Measurements from ENCODE around the gene PWP2.
"Not testable (repeated sequence)": the region's sequence is repeated elsewhere in the genome, so short reads cannot be mapped to it uniquely, and the experiment has no call there.

Gene PWP2

DNA sequence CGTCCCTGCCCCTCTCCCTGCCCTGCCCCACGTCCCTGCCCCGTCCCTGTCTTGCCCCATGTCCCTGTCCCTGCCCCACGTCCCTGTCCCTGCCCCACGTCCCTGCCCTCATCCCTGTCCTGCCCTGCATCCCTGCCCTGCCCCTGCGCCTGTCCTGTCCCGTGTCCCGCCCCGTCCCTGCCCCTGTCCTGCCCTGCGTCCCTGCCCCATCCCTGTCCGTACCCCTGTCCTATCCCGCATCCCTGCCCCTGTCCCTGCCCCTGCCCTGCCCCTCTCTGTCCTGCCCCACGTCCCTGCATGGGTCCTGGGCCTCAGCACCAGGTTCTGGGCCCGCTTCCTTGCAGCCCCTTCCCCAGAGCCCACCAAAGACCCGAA lies 53.1 kb downstream of the PWP2 start:
- POLR2A ChIA-PET; H3K36me3 ChIP-seq (ENCODE audit: control insufficient read depth in 4 of 4, insufficient read depth in 4 of 4, low read length in 3 of 4); H3K27me3 ChIP-seq (replicated peaks in 2 of 5; ENCODE audit: control insufficient read depth in 4 of 5, insufficient read depth in 5 of 5, low read length in 4 of 5); DNase-seq; CTCF ChIA-PET; H3K4me1 ChIP-seq (ENCODE audit: control extremely low read depth in 1 of 4, control insufficient read depth in 4 of 4, insufficient read depth in 4 of 4, low read length in 3 of 4); H3K9me3 ChIP-seq (ENCODE audit: control extremely low read depth in 1 of 5, control insufficient read depth in 4 of 5, insufficient read depth in 2 of 5, low read depth in 1 of 5, low read length in 4 of 5); H3K4me3 ChIP-seq (ENCODE audit: control insufficient read depth in 1 of 7, extremely low read depth in 1 of 7, insufficient read depth in 4 of 7, low read depth in 2 of 7, low read length in 6 of 7); H3K27ac ChIP-seq (ENCODE audit: insufficient read depth in 1 of 2, low read depth in 1 of 2, low read length in 2 of 2, poor library complexity in 1 of 2, severe bottlenecking in 2 of 2): not testable (repeated sequence)
- WGBS (ENCODE audit: insufficient coverage): no CpG with 5 or more reads among the region's 15 CpGs

- H3K4me1 ChIP-seq (ENCODE audit: control extremely low read depth in 1 of 4, control insufficient read depth in 4 of 4, insufficient read depth in 4 of 4, low read length in 3 of 4); H3K36me3 ChIP-seq (ENCODE audit: control insufficient read depth in 4 of 4, insufficient read depth in 4 of 4, low read length in 3 of 4); CTCF ChIA-PET; H3K27me3 ChIP-seq (replicated peaks in 2 of 5; ENCODE audit: control insufficient read depth in 4 of 5, insufficient read depth in 5 of 5, low read length in 4 of 5); H3K4me3 ChIP-seq (ENCODE audit: control insufficient read depth in 1 of 7, extremely low read depth in 1 of 7, insufficient read depth in 4 of 7, low read depth in 2 of 7, low read length in 6 of 7); DNase-seq; POLR2A ChIA-PET; H3K27ac ChIP-seq (ENCODE audit: insufficient read depth in 1 of 2, low read depth in 1 of 2, low read length in 2 of 2, poor library complexity in 1 of 2, severe bottlenecking in 2 of 2); H3K9me3 ChIP-seq (ENCODE audit: control extremely low read depth in 1 of 5, control insufficient read depth in 4 of 5, insufficient read depth in 2 of 5, low read depth in 1 of 5, low read length in 4 of 5): not testable (repeated sequence)
- WGBS (ENCODE audit: insufficient coverage): no CpG with 5 or more reads among the region's 20 CpGs
Measured at GRCh38 chr21:44160821-44161220, 53.6 kb downstream of the PWP2 start.

- not testable (repeated sequence) for H3K27ac ChIP-seq (ENCODE audit: insufficient read depth in 1 of 2, low read depth in 1 of 2, low read length in 2 of 2, poor library complexity in 1 of 2, severe bottlenecking in 2 of 2)
Measured at GRCh38 chr21:44163167-44163653, 56.0 kb downstream of the PWP2 start.

GRCh38 chr21:44165933-44166332 lies 58.7 kb downstream of the PWP2 start:
- H3K9me3 ChIP-seq (ENCODE audit: control extremely low read depth in 1 of 5, control insufficient read depth in 4 of 5, insufficient read depth in 2 of 5, low read depth in 1 of 5, low read length in 4 of 5); H3K27ac ChIP-seq (ENCODE audit: insufficient read depth in 1 of 2, low read depth in 1 of 2, low read length in 2 of 2, poor library complexity in 1 of 2, severe bottlenecking in 2 of 2); H3K4me1 ChIP-seq (ENCODE audit: control extremely low read depth in 1 of 4, control insufficient read depth in 4 of 4, insufficient read depth in 4 of 4, low read length in 3 of 4); DNase-seq; H3K36me3 ChIP-seq (ENCODE audit: control insufficient read depth in 4 of 4, insufficient read depth in 4 of 4, low read length in 3 of 4); CTCF ChIA-PET; H3K27me3 ChIP-seq (replicated peaks in 2 of 5; ENCODE audit: control insufficient read depth in 4 of 5, insufficient read depth in 5 of 5, low read length in 4 of 5); H3K4me3 ChIP-seq (ENCODE audit: control insufficient read depth in 1 of 7, extremely low read depth in 1 of 7, insufficient read depth in 4 of 7, low read depth in 2 of 7, low read length in 6 of 7); POLR2A ChIA-PET: not testable (repeated sequence)
- WGBS (ENCODE audit: insufficient coverage): no CpG with 5 or more reads among the region's 15 CpGs

More at GRCh38 chr21:44163167-44163653, 56.0 kb downstream of the PWP2 start:
- CTCF ChIA-PET; H3K27me3 ChIP-seq (replicated peaks in 2 of 5; ENCODE audit: control insufficient read depth in 4 of 5, insufficient read depth in 5 of 5, low read length in 4 of 5); H3K4me3 ChIP-seq (ENCODE audit: control insufficient read depth in 1 of 7, extremely low read depth in 1 of 7, insufficient read depth in 4 of 7, low read depth in 2 of 7, low read length in 6 of 7); DNase-seq; H3K4me1 ChIP-seq (ENCODE audit: control extremely low read depth in 1 of 4, control insufficient read depth in 4 of 4, insufficient read depth in 4 of 4, low read length in 3 of 4); H3K9me3 ChIP-seq (ENCODE audit: control extremely low read depth in 1 of 5, control insufficient read depth in 4 of 5, insufficient read depth in 2 of 5, low read depth in 1 of 5, low read length in 4 of 5); H3K36me3 ChIP-seq (ENCODE audit: control insufficient read depth in 4 of 4, insufficient read depth in 4 of 4, low read length in 3 of 4); POLR2A ChIA-PET: not testable (repeated sequence)
- no CpG with 5 or more reads among the region's 13 CpGs for WGBS (ENCODE audit: insufficient coverage)

GRCh38 chr21:44167527-44167926 lies 60.3 kb downstream of the PWP2 start:
- CTCF ChIA-PET; H3K36me3 ChIP-seq (ENCODE audit: control insufficient read depth in 4 of 4, insufficient read depth in 4 of 4, low read length in 3 of 4); POLR2A ChIA-PET; H3K27me3 ChIP-seq (replicated peaks in 2 of 5; ENCODE audit: control insufficient read depth in 4 of 5, insufficient read depth in 5 of 5, low read length in 4 of 5); DNase-seq; H3K4me1 ChIP-seq (ENCODE audit: control extremely low read depth in 1 of 4, control insufficient read depth in 4 of 4, insufficient read depth in 4 of 4, low read length in 3 of 4); H3K4me3 ChIP-seq (ENCODE audit: control insufficient read depth in 1 of 7, extremely low read depth in 1 of 7, insufficient read depth in 4 of 7, low read depth in 2 of 7, low read length in 6 of 7); H3K9me3 ChIP-seq (ENCODE audit: control extremely low read depth in 1 of 5, control insufficient read depth in 4 of 5, insufficient read depth in 2 of 5, low read depth in 1 of 5, low read length in 4 of 5); H3K27ac ChIP-seq (ENCODE audit: insufficient read depth in 1 of 2, low read depth in 1 of 2, low read length in 2 of 2, poor library complexity in 1 of 2, severe bottlenecking in 2 of 2): not testable (repeated sequence)
- WGBS (ENCODE audit: insufficient coverage): no CpG with 5 or more reads among the region's 11 CpGs

DNA sequence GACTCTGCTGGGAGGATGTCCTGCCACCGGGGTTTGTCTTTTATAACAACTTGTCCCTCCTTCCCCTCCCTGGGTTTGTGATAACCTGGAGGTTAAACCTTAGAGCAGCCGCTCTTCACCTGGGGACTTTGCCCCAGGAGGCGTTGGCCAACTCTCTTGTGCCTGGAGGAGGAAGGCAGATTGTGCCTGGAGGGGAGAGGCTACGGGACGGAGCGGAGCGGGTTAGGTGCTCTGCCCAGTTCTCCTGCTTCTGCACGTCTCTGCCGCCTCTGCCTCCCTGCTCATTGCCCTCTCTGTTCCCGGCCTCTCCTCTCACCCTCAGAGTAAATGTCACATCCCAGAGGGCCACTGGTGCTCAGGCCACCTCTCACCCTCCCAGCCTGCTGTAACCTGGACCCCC lies 63.1 kb downstream of the PWP2 start:
- CTCF ChIA-PET; H3K9me3 ChIP-seq (ENCODE audit: control extremely low read depth in 1 of 5, control insufficient read depth in 4 of 5, insufficient read depth in 2 of 5, low read depth in 1 of 5, low read length in 4 of 5); H3K4me1 ChIP-seq (ENCODE audit: control extremely low read depth in 1 of 4, control insufficient read depth in 4 of 4, insufficient read depth in 4 of 4, low read length in 3 of 4); H3K36me3 ChIP-seq (ENCODE audit: control insufficient read depth in 4 of 4, insufficient read depth in 4 of 4, low read length in 3 of 4); H3K27ac ChIP-seq (ENCODE audit: insufficient read depth in 1 of 2, low read depth in 1 of 2, low read length in 2 of 2, poor library complexity in 1 of 2, severe bottlenecking in 2 of 2); H3K4me3 ChIP-seq (ENCODE audit: control insufficient read depth in 1 of 7, extremely low read depth in 1 of 7, insufficient read depth in 4 of 7, low read depth in 2 of 7, low read length in 6 of 7); POLR2A ChIA-PET; DNase-seq; H3K27me3 ChIP-seq (replicated peaks in 2 of 5; ENCODE audit: control insufficient read depth in 4 of 5, insufficient read depth in 5 of 5, low read length in 4 of 5): not testable (repeated sequence)
- WGBS (ENCODE audit: insufficient coverage): no CpG with 5 or more reads among the region's 10 CpGs

- H3K9me3 ChIP-seq (ENCODE audit: control extremely low read depth in 1 of 5, control insufficient read depth in 4 of 5, insufficient read depth in 2 of 5, low read depth in 1 of 5, low read length in 4 of 5); CTCF ChIA-PET; H3K4me1 ChIP-seq (ENCODE audit: control extremely low read depth in 1 of 4, control insufficient read depth in 4 of 4, insufficient read depth in 4 of 4, low read length in 3 of 4); POLR2A ChIA-PET; H3K36me3 ChIP-seq (ENCODE audit: control insufficient read depth in 4 of 4, insufficient read depth in 4 of 4, low read length in 3 of 4); H3K27ac ChIP-seq (ENCODE audit: insufficient read depth in 1 of 2, low read depth in 1 of 2, low read length in 2 of 2, poor library complexity in 1 of 2, severe bottlenecking in 2 of 2); H3K27me3 ChIP-seq (replicated peaks in 2 of 5; ENCODE audit: control insufficient read depth in 4 of 5, insufficient read depth in 5 of 5, low read length in 4 of 5); H3K4me3 ChIP-seq (ENCODE audit: control insufficient read depth in 1 of 7, extremely low read depth in 1 of 7, insufficient read depth in 4 of 7, low read depth in 2 of 7, low read length in 6 of 7); DNase-seq: not testable (repeated sequence)
- no CpG with 5 or more reads among the region's 10 CpGs for WGBS (ENCODE audit: insufficient coverage)
Measured at GRCh38 chr21:44170863-44171262, 63.7 kb downstream of the PWP2 start.
